Transverse colon (tissue), 4 donors: ENCODE measurements around the gene REL. TPM values are rescaled to one million over a fixed set of nuclear protein-coding genes. Genes with fewer than 3 reads are reported as not detected.
"Not testable (repeated sequence)": the region's sequence is repeated elsewhere in the genome, so short reads cannot be mapped to it uniquely, and the experiment has no call there.

Source experiments
- DNase-seq: peaks from one replicate; pipeline ENCODE4 v3.0.0-alpha.2; 2019
- H3K27ac ChIP-seq, 4 donors: fragments of 200-600 bp; sonication (generic); 2 replicates each; pipeline ENCODE4 v1.5.1; 2016 to 2018; ENCODE audit warnings: inconsistent platforms in 4 of 4
- H3K27me3 ChIP-seq: fragments of 200-600 bp; sonication (generic); 2 replicates; pipeline ENCODE4 v1.5.1; 2017; ENCODE audit warnings: inconsistent platforms
- H3K36me3 ChIP-seq, 4 donors: fragments of 200-600 bp; sonication (generic); 2 replicates each; pipeline ENCODE4 v1.5.1; 2017 to 2019; ENCODE audit warnings: inconsistent platforms in 4 of 4
- H3K4me1 ChIP-seq, 4 donors: fragments of 200-600 bp; sonication (generic); 2 replicates each; pipeline ENCODE4 v1.5.1; 2017 to 2020; ENCODE audit warnings: inconsistent platforms in 4 of 4
- H3K4me3 ChIP-seq, 4 donors: fragments of 200-600 bp; sonication (generic); 1 replicate in 1 of 4; 2 replicates in 3 of 4; pipeline versions ENCODE4 v1.5.1 to v1.6.1; 2017 to 2019; ENCODE audit warnings: inconsistent platforms in 4 of 4
- H3K9me3 ChIP-seq, 2 donors: fragments of 200-600 bp; sonication (generic); 2 replicates each; pipeline ENCODE4 v1.5.1; 2017 to 2019; ENCODE audit warnings: inconsistent platforms in 2 of 2
- CTCF ChIP-seq, 5 experiments: fragments of 200-600 bp in 3 of 5; fragments of 450-650 bp in 2 of 5; sonication (generic) in 3 of 5; IDR thresholded peaks; 1 replicate in 2 of 5; 2 replicates in 3 of 5; pipeline ENCODE4 v1.5.1; 2016 to 2017; ENCODE audit warnings: antibody characterized with exemption in 5 of 5, inconsistent platforms in 3 of 5, mild to moderate bottlenecking in 2 of 5, moderate library complexity in 1 of 5
- EP300 ChIP-seq: sonication (generic); formaldehyde crosslinking; IDR thresholded peaks from one replicate; pipeline ENCODE4 v1.6.1; 2017; ENCODE audit warnings: antibody characterized with exemption, low read depth
- POLR2A ChIP-seq: fragments of 450-650 bp; IDR thresholded peaks from one replicate; pipeline ENCODE4 v1.6.1; 2016; ENCODE audit warnings: antibody characterized with exemption, mild to moderate bottlenecking, moderate library complexity
- POLR2AphosphoS5 ChIP-seq, 3 donors: sonication (generic); formaldehyde crosslinking; IDR thresholded peaks; one replicate each; pipeline ENCODE4 v1.6.1; 2016; ENCODE audit warnings: antibody characterized with exemption in 3 of 3
- WGBS, 2 donors: methylation state at CpG; one replicate each; pipeline ENCODE4 v1.1.5; 2018; ENCODE audit warnings: low coverage in 1 of 2; 5-methylcytosine and 5-hydroxymethylcytosine counted together
- in situ Hi-C, 4 donors: fragments of 200-750 bp; cut with MboI; loops; one replicate each; pipeline versions ENCODE4 v1.15.0 to v1.15.1; 2017; ENCODE audit warnings: low sequenced_read_pairs in 3 of 4, low pct_ligation_motif_present in 1 of 4, low pct_unique_long_range_greater_than_20kb in 1 of 4
- intact Hi-C: fragments of 100-400 bp; cut with DNase I; formaldehyde crosslinking; loops from one replicate; pipeline ENCODE4 v1.15.1; 2023; ENCODE audit warnings: low total_unique reads
- total RNA-seq, 4 donors: library from RNA; depleted of rRNA; stranded (reverse); fragments of >200 nt; gene quantifications; one replicate each; pipeline ENCODE4 v1.1.0, GENCODE V29; 2016

The REL gene
- total RNA-seq, 4 donors from 2014 or later, result 6.2 to 29.5 (median 14.9) TPM

- TF ChIP-seq POLR2AphosphoS5 (IDR thresholded peaks at IDR 0.05), result no peak
- TF ChIP-seq EP300, result no peak
- TF ChIP-seq POLR2A, result no peak
- no peak for TF ChIP-seq CTCF (IDR thresholded peaks at IDR 0.05)
- WGBS, 2 donors, result 90 to 91% methylated on average over 1 of the region's 1 CpG
Observed at GRCh38 chr2:60898567-60898966, 17.2 kb downstream of the REL start.

DNA sequence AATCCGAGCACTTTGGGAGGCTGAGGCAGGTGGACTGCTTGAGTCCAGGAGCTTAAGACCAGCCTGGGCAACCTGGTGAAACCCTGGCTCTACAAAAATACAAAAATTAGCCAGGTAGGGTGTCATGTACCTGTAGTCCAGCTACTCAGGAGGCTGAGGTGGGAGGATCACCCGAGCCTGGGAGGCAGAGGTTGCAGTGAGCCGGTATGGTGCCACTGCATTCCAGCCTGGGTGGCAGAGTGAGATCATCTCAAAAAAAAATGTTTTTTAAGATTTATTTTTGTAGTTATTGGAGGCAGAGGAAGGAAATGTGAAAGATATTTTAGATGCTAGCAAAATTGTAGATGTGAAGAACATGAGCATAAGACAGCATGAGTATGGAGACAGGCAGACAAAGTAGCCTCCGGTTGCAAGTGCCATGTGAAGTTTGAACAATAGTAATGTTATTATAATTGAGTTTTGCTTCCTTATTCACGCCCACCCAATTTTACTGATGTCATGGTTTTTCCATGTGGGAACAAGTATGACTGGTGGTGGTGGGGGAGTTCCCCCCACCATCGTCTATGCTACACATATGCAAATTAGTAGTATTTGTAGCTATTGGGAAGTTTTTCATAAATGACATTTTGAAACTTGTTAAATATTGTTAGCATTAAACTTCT lies 18.0 kb downstream of the REL start:
- peaks cover 0 to 63% (median 20%) of the 10 kb centered on the region in 4 donors for H3K36me3 ChIP-seq
- H3K27ac ChIP-seq, result no peak overlapping the region
- no peak for DNase-seq
- H3K9me3 ChIP-seq, result no peaks in the 10 kb centered on the region
- 68 to 69% methylated on average over 4 to 6 of the region's 6 CpGs for WGBS, 2 donors
- no peak overlapping the region for H3K4me3 ChIP-seq
- TF ChIP-seq POLR2A (no peak), CTCF (IDR thresholded peaks at IDR 0.05) (no peak), EP300 (no peak), POLR2AphosphoS5 (IDR thresholded peaks at IDR 0.05) (no peak)
- H3K27me3 ChIP-seq, result no peaks in the 10 kb centered on the region
- in situ Hi-C loops, result no loop called here
- H3K4me1 ChIP-seq, result no peaks in the 10 kb centered on the region
- intact Hi-C loops, result no loop called here

More at GRCh38 chr2:60898567-60898966, 17.2 kb downstream of the REL start:
- no peak for DNase-seq
- no peaks in the 10 kb centered on the region for H3K27me3 ChIP-seq
- H3K27ac ChIP-seq, result no peak overlapping the region
- intact Hi-C loops (no loop called here), in situ Hi-C loops (no loop called here)
- H3K9me3 ChIP-seq, result no peaks in the 10 kb centered on the region
- H3K36me3 ChIP-seq, result peaks cover 0 to 64% (median 23%) of the 10 kb centered on the region in 4 donors
- H3K4me3 ChIP-seq, result no peak overlapping the region
- H3K4me1 ChIP-seq, result no peaks in the 10 kb centered on the region

GRCh38 chr2:60899892-60900249 lies 18.5 kb downstream of the REL start:
- TF ChIP-seq EP300 (no peak), POLR2A (no peak), CTCF (IDR thresholded peaks at IDR 0.05) (no peak)
- Histone ChIP-seq H3K9me3 (no peaks in the 10 kb centered on the region), H3K27me3 (no peaks in the 10 kb centered on the region), H3K4me3 (no peak overlapping the region), H3K36me3 (peaks cover 0 to 60% (median 19%) of the 10 kb centered on the region in 4 donors), H3K27ac (no peak overlapping the region), H3K4me1 (no peaks in the 10 kb centered on the region)
- intact Hi-C loops, result no loop called here
- DNase-seq, result no peak
- 79% methylated on average over 1 of the region's 1 CpG; no CpG with 5 or more reads in 1 of the 2 donors for WGBS, 2 donors
- in situ Hi-C loops, result no loop called here

DNA sequence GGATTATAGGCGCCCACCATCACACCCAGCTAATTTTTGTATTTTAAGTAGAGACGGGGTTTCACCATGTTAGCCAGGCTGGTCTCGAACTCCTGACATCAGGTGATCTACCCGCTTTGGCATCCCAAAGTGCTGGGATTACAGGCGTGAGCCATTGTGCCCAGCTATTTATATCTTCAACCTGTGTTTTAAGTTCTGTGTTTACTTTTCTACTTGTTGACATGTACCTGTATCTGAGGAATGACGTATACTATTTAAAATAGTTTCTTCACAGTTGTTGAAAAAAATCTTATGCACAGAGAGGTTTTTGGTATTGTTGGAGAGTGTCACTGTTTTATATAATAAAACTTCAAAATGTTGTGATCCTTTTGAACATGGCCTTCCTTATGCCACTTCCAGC lies 19.9 kb downstream of the REL start:
- 94 to 95% methylated on average over 6 of the region's 6 CpGs for WGBS, 2 donors
- in situ Hi-C loops, DNase-seq, H3K9me3 ChIP-seq, H3K4me3 ChIP-seq, H3K27ac ChIP-seq, H3K4me1 ChIP-seq, intact Hi-C loops, H3K27me3 ChIP-seq: not testable (repeated sequence)
- H3K36me3 ChIP-seq, result peaks cover 0 to 46% (median 14%) of the 10 kb centered on the region in 4 donors

DNA sequence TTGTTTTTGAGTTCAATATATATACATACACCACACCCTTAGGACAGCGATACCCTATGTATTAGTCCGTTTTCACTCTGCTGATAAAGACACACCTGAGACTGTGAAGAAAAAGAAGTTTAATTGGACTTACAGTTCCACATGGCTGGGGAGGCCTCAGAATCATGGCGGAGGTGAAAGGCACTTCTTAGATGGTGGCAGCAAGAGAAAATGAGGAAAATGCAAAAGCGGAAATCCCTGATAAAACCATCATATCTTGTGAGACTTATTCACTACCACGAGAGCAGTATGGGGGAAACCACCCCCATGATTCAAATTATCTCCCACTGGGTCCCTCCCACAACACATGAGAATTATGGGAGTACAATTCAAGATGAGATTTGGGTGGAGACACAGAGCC lies 24.5 kb downstream of the REL start:
- 82 to 96% methylated on average over 4 to 5 of the region's 5 CpGs for WGBS, 2 donors
- H3K4me1 ChIP-seq, intact Hi-C loops, H3K4me3 ChIP-seq, H3K27me3 ChIP-seq, DNase-seq, H3K9me3 ChIP-seq, H3K27ac ChIP-seq, in situ Hi-C loops: not testable (repeated sequence)
- peaks cover 0 to 24% (median 6%) of the 10 kb centered on the region in 4 donors for H3K36me3 ChIP-seq
